Stomach smooth muscle (tissue), 2 donors: ENCODE results near the gene ABCA13.

Experiments used
- H3K27ac ChIP-seq: one replicate; pipeline ENCODE4 v1.7.0; 2013; ENCODE audit warnings: mild to moderate bottlenecking, low read length, inconsistent platforms
- H3K27me3 ChIP-seq, 2 donors: one replicate each; pipeline ENCODE4 v1.7.0; 2013; ENCODE audit warnings: low read length in 2 of 2; ENCODE audit not compliant: insufficient read depth in 2 of 2, control insufficient read depth in 1 of 2
- H3K36me3 ChIP-seq, 2 donors: one replicate each; pipeline ENCODE4 v1.7.0; 2013; ENCODE audit warnings: low read length in 2 of 2; ENCODE audit not compliant: control insufficient read depth in 2 of 2, insufficient read depth in 2 of 2
- H3K4me1 ChIP-seq: one replicate; pipeline ENCODE4 v1.7.0; 2013; ENCODE audit warnings: low read length; ENCODE audit not compliant: control insufficient read depth, insufficient read depth
- H3K4me3 ChIP-seq, 2 donors: one replicate each; pipeline ENCODE4 v1.7.0; 2013; ENCODE audit warnings: low read length in 2 of 2
- H3K9ac ChIP-seq, 2 donors: one replicate each; pipeline ENCODE4 v1.7.0; 2013; ENCODE audit warnings: low read length in 2 of 2, mild to moderate bottlenecking in 1 of 2
- H3K9me3 ChIP-seq, 2 donors: one replicate each; pipeline ENCODE4 v1.7.0; 2013; ENCODE audit warnings: low read length in 2 of 2; ENCODE audit not compliant: control insufficient read depth in 2 of 2
- donor health status: healthy.
- donor health status: Pancreatic carcinoma.

The ABCA13 gene

GRCh38 chr7:48244864-48245271, 73.6 kb downstream of the ABCA13 start:
- no peaks in the 10 kb centered on the region for H3K27me3 ChIP-seq
- H3K27ac ChIP-seq, result no peak overlapping the region

DNA sequence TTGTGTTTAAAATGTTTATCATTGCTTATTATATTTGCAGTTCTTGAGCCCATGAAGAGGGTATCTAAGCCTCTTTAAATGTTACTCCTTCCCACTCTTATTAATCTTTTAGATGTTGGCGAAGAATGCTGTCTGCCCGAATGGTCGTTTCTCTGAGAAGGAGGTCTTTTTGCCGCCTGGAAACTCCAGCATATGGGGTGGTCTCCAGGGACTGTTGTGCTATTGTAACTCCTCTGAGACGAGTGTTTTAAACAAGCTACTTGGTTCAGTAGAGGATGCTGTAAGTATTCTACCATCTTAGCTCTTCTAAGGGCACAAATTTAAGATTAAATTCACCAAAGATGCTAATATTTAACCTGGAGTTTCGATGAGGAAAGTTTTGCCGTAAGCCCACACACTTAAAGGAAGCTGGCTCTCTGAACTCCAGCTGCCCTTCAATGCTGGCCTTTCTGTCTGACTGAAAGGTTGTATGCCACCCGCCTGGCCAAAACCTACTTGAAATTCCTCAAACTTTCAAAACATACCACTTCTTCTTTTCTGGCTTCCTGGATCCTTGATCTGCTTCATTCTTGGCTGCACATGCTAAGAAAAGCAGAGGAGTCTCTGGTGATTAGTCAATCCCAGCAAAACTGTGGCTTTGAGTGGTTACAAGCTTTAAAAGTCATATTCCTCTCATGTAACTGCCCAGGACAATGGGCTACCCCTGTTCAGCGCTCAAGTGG, 74.7 kb downstream of the ABCA13 start:
- Histone ChIP-seq H3K27ac (no peak overlapping the region), H3K9ac (no peak overlapping the region), H3K9me3 (no peaks in the 10 kb centered on the region), H3K27me3 (no peaks in the 10 kb centered on the region), H3K4me3 (no peak overlapping the region), H3K4me1 (no peaks in the 10 kb centered on the region), H3K36me3 (no peaks in the 10 kb centered on the region)

More at GRCh38 chr7:48244864-48245271, 73.6 kb downstream of the ABCA13 start:
- no peak overlapping the region for H3K9ac ChIP-seq
- no peaks in the 10 kb centered on the region for H3K4me1 ChIP-seq
- H3K36me3 ChIP-seq, result no peaks in the 10 kb centered on the region
- no peak overlapping the region for H3K4me3 ChIP-seq
- H3K9me3 ChIP-seq, result no peaks in the 10 kb centered on the region

- H3K4me1 ChIP-seq, result no peaks in the 10 kb centered on the region
Measured at GRCh38 chr7:48249166-48249565, 77.9 kb downstream of the ABCA13 start.

GRCh38 chr7:48250441-48250951, 79.2 kb downstream of the ABCA13 start:
- H3K27ac ChIP-seq, result no peak overlapping the region
- H3K27me3 ChIP-seq, result no peaks in the 10 kb centered on the region
- no peak overlapping the region for H3K4me3 ChIP-seq
- no peaks in the 10 kb centered on the region for H3K9me3 ChIP-seq
- no peak overlapping the region for H3K9ac ChIP-seq
- H3K36me3 ChIP-seq, result no peaks in the 10 kb centered on the region
- H3K4me1 ChIP-seq, result no peaks in the 10 kb centered on the region

More at GRCh38 chr7:48249166-48249565, 77.9 kb downstream of the ABCA13 start:
- H3K9me3 ChIP-seq, result no peaks in the 10 kb centered on the region
- no peaks in the 10 kb centered on the region for H3K36me3 ChIP-seq
- H3K27me3 ChIP-seq, result no peaks in the 10 kb centered on the region
- H3K9ac ChIP-seq, result no peak overlapping the region
- no peak overlapping the region for H3K4me3 ChIP-seq
- H3K27ac ChIP-seq, result no peak overlapping the region

DNA sequence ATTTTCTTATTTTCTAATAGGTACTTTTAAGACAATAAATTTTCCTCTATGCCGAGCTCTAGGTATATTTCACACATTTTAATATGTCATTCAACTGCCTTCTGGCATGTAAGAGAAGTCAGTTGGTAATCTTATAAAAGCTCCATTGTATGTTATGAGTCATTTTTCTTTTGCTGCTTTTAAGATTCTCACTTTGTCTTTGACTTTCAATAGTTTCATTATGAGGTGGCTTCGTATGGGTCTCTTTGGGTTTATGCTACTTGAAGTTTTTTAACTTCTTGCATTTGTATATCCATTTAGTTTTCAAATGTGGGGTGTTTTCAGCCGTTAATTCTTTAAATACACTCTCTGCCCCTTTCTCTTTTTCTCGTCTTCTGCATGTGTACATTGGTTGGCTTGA, 80.5 kb downstream of the ABCA13 start:
- H3K9me3 ChIP-seq, result no peaks in the 10 kb centered on the region
- H3K36me3 ChIP-seq, result no peaks in the 10 kb centered on the region
- H3K27me3 ChIP-seq, result no peaks in the 10 kb centered on the region
- no peak overlapping the region for H3K27ac ChIP-seq
- H3K4me1 ChIP-seq, result no peaks in the 10 kb centered on the region
- no peak overlapping the region for H3K4me3 ChIP-seq
- no peak overlapping the region for H3K9ac ChIP-seq

DNA sequence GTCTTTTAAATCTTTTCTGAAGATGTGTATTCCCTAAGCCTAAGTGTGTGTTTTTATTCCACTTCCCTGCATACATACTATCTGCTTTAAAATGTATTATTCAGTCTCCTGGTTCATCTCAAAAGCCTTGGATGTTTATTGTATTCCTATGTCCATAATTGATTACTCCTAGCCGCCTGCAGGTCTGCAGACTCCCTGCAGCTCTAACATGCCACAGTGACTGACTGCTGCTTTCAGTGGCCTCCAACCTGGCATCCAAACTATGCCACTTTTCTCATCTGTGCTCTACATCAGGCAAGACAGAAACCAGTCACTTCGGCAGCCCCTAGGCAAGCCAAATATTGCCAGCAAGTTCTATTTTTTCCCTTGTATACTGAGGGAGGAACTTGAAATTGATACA, 81.7 kb downstream of the ABCA13 start:
- H3K4me3 ChIP-seq, result no peak overlapping the region
- H3K36me3 ChIP-seq, result no peaks in the 10 kb centered on the region
- no peaks in the 10 kb centered on the region for H3K27me3 ChIP-seq
- H3K27ac ChIP-seq, result no peak overlapping the region
- no peaks in the 10 kb centered on the region for H3K9me3 ChIP-seq
- H3K4me1 ChIP-seq, result no peaks in the 10 kb centered on the region
- no peak overlapping the region for H3K9ac ChIP-seq

- Histone ChIP-seq H3K4me1 (no peaks in the 10 kb centered on the region), H3K36me3 (no peaks in the 10 kb centered on the region), H3K9me3 (no peaks in the 10 kb centered on the region), H3K27ac (no peak overlapping the region), H3K27me3 (no peaks in the 10 kb centered on the region), H3K9ac (no peak overlapping the region), H3K4me3 (no peak overlapping the region)
Measured at GRCh38 chr7:48255046-48255445, 83.8 kb downstream of the ABCA13 start.

DNA sequence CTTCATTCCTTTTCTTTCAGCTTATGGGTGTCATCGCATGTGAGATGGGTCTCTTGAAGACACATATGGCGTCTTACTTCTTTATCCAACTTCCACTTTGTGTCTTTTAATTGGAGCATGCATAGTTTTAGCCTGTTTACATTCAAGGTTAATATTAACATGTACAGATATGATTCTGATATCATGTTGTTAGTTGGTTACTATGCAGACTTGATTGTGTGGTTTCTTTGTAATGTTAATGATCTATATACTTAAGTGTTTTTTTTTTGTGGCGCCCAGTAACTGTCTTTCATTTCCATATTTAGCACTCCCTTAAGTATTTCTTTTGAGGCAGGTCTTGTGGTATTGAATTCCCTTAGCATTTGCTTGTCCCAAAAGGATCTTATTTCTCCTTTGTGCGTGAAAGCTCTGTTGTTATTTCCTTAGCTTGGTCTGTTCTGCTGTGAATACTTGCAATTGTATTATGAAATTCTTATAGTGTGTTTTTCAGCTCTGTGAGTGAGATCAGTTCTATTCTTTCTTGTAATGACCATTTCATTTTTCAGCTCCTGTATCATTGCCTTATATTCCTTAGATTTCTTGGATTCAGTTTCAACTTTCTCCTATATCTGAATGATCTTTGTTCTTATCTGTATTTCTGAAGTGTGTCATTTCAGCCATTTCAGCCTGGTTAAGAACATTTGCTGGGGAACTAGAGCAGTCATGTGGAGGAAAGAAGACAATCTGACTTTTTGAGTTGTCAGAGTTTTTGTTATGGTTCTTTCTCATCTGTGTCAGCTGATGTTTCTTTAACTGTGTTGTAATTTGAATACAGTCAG, 88.4 kb downstream of the ABCA13 start:
- H3K27ac ChIP-seq, result no peak overlapping the region
- H3K9ac ChIP-seq, result no peak overlapping the region
- no peaks in the 10 kb centered on the region for H3K4me1 ChIP-seq
- H3K9me3 ChIP-seq, result no peaks in the 10 kb centered on the region
- no peaks in the 10 kb centered on the region for H3K27me3 ChIP-seq
- H3K36me3 ChIP-seq, result no peaks in the 10 kb centered on the region
- H3K4me3 ChIP-seq, result no peak overlapping the region

DNA sequence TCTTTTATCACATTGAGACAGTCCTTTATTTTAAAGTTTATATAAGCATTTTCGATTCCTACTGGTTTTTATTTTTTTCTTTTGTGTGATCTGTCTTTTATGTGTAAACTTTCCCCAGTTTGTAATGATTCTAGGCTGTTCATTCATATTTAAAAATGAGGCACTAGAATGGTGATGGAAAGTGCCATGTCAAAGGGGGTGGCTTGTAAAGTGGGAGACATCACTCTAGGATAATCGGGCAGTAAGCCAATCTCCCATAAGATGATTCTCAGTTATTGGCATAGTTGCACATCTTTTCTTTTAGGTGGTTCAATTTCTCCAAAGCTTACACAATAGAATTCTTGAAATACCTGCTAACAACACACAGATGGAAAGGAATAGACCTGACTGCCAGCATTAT, 90.4 kb downstream of the ABCA13 start:
- Histone ChIP-seq H3K27me3 (no peaks in the 10 kb centered on the region), H3K27ac (no peak overlapping the region), H3K36me3 (no peaks in the 10 kb centered on the region), H3K4me3 (no peak overlapping the region), H3K9me3 (no peaks in the 10 kb centered on the region), H3K9ac (no peak overlapping the region), H3K4me1 (no peaks in the 10 kb centered on the region)

GRCh38 chr7:48262606-48263310, 91.5 kb downstream of the ABCA13 start:
- no peak overlapping the region for H3K4me3 ChIP-seq
- H3K9me3 ChIP-seq, result no peaks in the 10 kb centered on the region
- H3K4me1 ChIP-seq, result no peaks in the 10 kb centered on the region
- no peak overlapping the region for H3K9ac ChIP-seq
- no peak overlapping the region for H3K27ac ChIP-seq
- H3K27me3 ChIP-seq, result no peaks in the 10 kb centered on the region
- no peaks in the 10 kb centered on the region for H3K36me3 ChIP-seq
